AML-193 (cell line): ENCODE data around the gene NKD2.

Experiments used
- DNase-seq, 2 experiments: peaks; one replicate each; lab custom pipeline; 2025; lab: John Stamatoyannopoulos, UW

NKD2 gene

GRCh38 chr5:1030801-1031271 lies 22.2 kb downstream of the NKD2 start:
- no peak for DNase-seq

DNA sequence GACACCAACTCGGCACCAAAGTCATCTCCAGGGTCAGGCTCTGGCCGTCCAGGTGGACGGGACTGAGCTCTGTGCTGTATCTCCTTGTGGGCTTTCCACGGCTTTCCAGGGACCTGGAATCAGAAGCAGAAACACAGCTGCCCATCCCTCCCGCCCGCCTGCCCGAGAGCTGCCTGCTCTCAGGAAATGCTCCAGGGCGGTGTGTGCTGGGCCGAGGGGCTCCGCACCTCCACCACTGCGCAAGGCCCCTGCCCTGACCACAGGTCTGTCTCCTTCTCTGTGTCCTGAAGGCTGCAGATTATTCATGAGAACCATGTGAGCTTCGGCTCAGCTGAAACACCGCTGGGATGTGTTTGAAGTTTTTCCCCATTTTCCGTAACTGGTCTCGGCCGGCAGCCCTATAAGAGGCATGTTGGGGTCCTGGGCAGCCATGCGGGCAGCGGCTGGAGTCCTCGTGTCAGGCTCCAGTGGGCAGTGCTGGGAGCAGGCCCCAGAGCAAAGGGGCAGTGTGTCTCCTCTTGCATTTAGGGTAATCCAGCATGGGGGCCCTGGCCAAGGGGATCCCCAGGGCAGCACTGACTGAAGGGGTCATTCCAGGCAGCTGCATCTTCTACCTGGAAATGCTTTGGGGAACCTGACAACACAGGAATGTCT lies 22.8 kb downstream of the NKD2 start:
- no peak for DNase-seq

GRCh38 chr5:1032011-1032410 lies 23.4 kb downstream of the NKD2 start:
- no peak for DNase-seq

DNA sequence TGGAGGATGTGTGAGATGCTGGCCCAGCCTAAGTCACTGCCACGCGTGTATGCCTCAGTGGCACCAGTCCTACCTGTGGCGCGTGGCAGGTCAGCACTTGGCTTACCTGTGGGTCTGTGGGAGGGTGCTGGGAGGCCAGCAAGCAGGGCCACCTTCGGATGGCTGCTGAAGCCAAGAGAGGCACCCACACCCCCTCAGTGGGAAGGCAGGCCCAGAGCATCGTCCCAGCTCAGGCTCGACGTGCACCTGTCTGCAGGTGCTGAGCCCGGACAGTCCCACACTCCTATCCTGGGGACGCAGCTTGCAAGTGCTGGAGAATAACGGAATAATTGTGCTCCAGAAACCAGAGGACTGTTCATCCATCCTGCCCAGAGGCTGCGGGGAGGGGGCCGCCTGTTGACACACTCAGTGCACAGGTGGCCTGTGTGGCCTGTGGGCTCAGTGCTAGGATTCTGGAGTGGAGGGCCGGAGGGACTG lies 24.0 kb downstream of the NKD2 start:
- DNase-seq = no peak

- no peak for DNase-seq
These were observed 24.6 kb downstream of the NKD2 start for GRCh38 chr5:1033178-1033577.

GRCh38 chr5:1033606-1034420 lies 25.2 kb downstream of the NKD2 start:
- no peak for DNase-seq

DNA sequence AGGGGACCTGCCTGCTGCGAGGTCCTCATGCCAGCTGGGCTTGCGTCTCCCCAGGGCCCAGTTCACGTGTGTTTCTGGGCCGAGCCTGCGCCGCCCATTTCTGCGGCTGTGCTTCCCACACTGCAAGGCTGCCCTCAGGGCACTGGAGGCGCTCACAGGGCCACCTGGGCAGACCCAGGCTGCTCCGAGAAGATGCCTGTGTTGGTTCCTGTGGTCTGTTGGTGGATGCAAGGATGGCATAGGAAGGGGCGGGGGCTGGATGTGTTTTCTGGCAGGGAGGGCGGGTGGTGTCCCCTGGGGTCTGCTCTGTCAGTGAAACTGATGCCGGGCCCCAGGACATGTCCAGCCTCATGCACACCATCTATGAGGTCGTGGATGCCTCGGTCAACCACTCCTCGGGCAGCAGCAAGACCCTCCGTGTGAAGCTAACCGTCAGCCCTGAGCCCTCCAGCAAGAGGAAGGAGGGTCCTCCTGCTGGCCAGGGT lies 25.9 kb downstream of the NKD2 start:
- DNase-seq = no peak

- DNase-seq = no peak
These were observed 26.4 kb downstream of the NKD2 start for GRCh38 chr5:1034986-1035385.

- no peak for DNase-seq
These were observed 27.1 kb downstream of the NKD2 start for GRCh38 chr5:1035421-1036405.

GRCh38 chr5:1036504-1037122 lies 28.0 kb downstream of the NKD2 start:
- no peak for DNase-seq

DNA sequence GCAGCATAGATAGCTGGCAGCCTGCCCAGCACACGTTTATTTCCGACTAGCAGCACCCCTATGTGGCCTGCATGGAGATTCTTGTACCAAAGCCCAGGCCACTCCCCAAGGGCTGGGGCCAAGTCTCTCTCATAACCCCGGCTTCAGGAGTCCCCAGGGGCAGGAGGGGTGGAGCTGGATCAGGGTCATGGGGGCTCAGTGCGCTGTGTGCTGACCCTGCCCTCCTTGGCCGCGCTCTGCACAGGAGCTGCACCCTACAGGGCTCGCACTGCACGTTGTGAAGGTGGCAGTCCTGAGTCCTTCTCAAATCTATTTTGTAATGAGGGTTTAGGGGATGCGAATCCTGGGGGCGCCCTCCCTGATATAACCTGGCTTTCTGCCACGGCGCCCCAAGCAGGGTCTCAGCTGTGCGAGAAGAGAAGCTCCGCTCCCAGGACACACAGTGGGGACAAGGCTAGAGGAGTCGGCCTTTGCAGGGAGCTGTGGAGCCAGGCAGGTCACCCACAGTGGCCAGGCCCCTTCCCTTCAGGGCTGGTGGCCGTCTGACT lies 28.6 kb downstream of the NKD2 start:
- no peak for DNase-seq

- DNase-seq = no peak
These were observed 29.2 kb downstream of the NKD2 start for GRCh38 chr5:1037671-1038416.

DNA sequence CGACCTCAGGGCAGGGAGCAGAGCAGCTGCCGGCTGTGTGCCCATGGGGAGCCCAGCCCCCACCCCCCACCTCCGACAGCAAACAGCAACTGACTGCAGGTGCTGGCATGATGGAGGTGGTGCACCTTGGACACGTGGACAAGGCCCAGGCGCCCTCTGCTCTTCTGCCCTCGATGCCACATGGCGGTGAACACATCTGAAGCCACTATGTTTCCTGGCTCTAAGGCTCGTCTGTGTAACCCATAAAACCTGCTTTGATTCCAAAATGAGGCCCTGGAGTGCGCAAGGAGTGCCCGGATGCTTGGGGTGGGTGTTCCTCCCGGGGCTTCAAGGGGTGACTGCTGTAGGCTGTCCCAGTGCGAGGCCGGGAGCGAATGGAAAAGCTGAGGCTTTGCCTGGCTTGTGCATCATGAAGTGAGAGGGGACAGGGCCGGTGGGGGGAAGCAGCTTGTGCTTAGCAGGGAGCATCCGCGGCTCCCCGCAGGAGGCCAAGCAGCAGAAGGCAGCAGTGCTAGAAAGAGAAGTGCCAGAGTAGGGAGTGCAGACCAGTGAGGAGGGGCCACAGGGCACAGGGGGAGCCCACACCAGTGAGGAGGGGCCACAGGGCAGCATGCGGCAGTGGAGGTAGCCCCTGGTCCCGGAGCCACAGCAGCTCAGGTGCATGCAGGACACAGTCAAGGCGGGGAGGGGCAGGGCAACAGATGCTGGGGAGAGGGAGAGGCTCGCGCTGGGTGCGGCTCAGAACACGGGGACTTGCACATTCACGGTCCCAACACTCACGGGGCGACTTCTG lies 30.0 kb downstream of the NKD2 start:
- no peak for DNase-seq

DNA sequence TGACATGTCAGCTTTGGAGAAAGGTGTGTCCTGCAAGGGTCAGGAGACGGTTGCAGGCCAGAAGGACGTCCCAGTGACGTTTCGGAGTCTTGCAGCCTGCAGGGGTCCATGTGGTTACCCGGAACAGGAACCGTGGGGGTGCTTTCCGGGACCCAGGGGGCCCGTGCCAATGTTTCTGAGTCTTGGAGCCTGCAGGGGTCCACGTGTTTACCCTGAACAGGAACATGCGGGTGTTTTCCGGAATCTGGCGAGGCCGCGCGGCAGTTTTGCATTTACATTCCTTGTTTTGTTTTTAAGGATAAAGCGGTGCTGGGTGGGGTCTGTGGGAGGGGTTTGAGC lies 30.6 kb downstream of the NKD2 start:
- DNase-seq = no peak

- no peak for DNase-seq
These were observed 31.2 kb downstream of the NKD2 start for GRCh38 chr5:1039706-1040260.

GRCh38 chr5:1040571-1040970 lies 32.0 kb downstream of the NKD2 start:
- DNase-seq = no peak

GRCh38 chr5:1041225-1042143 lies 32.9 kb downstream of the NKD2 start:
- no peak for DNase-seq

DNA sequence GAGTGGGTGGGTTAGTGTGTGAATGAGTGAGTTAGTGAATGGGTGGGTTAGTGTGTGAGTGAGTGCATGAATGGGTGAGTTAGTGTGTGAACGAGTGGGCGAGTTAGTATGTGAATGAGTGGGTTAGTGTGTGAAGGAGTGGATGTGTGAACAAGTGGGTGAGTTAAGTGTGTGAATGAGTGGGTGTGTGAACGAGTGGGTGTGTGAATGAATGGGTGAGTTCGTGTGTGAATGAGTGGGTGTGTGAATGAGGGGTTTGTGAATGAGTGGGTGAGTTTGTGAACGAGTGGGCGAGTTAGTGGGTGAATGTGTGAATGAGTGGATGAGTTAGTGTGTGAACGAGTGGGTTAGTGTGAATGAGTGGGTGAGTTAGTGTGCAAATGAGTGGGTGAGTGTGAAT lies 34.0 kb downstream of the NKD2 start:
- no peak for DNase-seq
